Muscle of back (tissue), 11 donors: ENCODE measurements around the gene PRR12. TPM values are rescaled to one million over a fixed set of nuclear protein-coding genes. Genes with fewer than 3 reads are reported as not detected.
A peak's percentile ranks its signal among the peaks of the same experiment; 100 is the strongest.

Experiments used
- DNase-seq, 3 donors: peaks; one replicate each; pipeline versions ENCODE4 v3.0.0 to v3.0.0-alpha.2; 2013
- polyA plus RNA-seq, 10 donors: library from polyadenylated mRNA; unstranded; fragments of 120-200 nt; gene quantifications; one replicate each; pipeline ENCODE4 v1.2.1, GENCODE V29; 2013; ENCODE audit not compliant: insufficient read length in 10 of 10

PRR12 gene
- polyA plus RNA-seq, 10 donors = 12.2 to 20.5 (median 16.1) TPM

GRCh38 chr19:49662011-49662410 is 71.0 kb downstream of the PRR12 start:
- DNase-seq = no peak

GRCh38 chr19:49663224-49663623 is 72.2 kb downstream of the PRR12 start:
- no peak for DNase-seq

- peak; percentile 65 to 86 (median 70) for DNase-seq
Observed at GRCh38 chr19:49664171-49665035, 73.4 kb downstream of the PRR12 start.

GRCh38 chr19:49665036-49665350 is 74.0 kb downstream of the PRR12 start:
- DNase-seq = no peak

GRCh38 chr19:49665351-49666119 is 74.6 kb downstream of the PRR12 start, which contains the start of the genes BCL2L12 and IRF3:
Gene BCL2L12 (plus strand): TSS chr19:49665933. CDS start chr19:49666693, 760 bp downstream.
Gene IRF3 (minus strand): TSS chr19:49665857. CDS start chr19:49664838, 1,019 bp downstream.
- peak; percentile 97 to 99 (median 99) for DNase-seq

GRCh38 chr19:49666120-49666444 is 75.1 kb downstream of the PRR12 start:
- DNase-seq = no peak

- no peak for DNase-seq
Observed at GRCh38 chr19:49667473-49667872, 76.5 kb downstream of the PRR12 start.

- DNase-seq = no peak
Observed at GRCh38 chr19:49669516-49669915, 78.5 kb downstream of the PRR12 start.

- DNase-seq = peak in 2 of 3 donors; percentile 69 to 83
Observed at GRCh38 chr19:49672131-49672919, 81.3 kb downstream of the PRR12 start.

Other genes with a start within 250 kb of the PRR12 start
- gene TEAD2, start 228.8 kb upstream of the PRR12 start, polyA plus RNA-seq = 10 to 100 TPM; 42.6 to 80.6 (median 64.0) TPM
- 1 to 10 TPM; 1.3 to 2.7 (median 1.8) TPM for gene DKKL1, start 227.3 kb upstream of the PRR12 start, polyA plus RNA-seq
- gene KASH5, start 202.9 kb upstream of the PRR12 start, polyA plus RNA-seq = under 1 TPM in 4 of 10 donors, not detected in 6; 0.05 to 0.50 (median 0.19) TPM
- gene PTH2, start 167.7 kb upstream of the PRR12 start, polyA plus RNA-seq = not detected
- gene GFY, start 165.8 kb upstream of the PRR12 start, polyA plus RNA-seq = not detected
- gene SLC17A7, start 149.7 kb upstream of the PRR12 start, polyA plus RNA-seq = 1 to 10 TPM in 6 of 10 donors, under 1 TPM in 4; 0.45 to 2.0 (median 1.1) TPM
- gene PIH1D1, start 139.4 kb upstream of the PRR12 start, polyA plus RNA-seq = 10 to 100 TPM; 34.6 to 51.9 (median 37.9) TPM
- gene ALDH16A1, start 138.0 kb upstream of the PRR12 start, polyA plus RNA-seq = 10 to 100 TPM in 7 of 10 donors, 1 to 10 TPM in 3; 6.0 to 17.8 (median 10.6) TPM
- gene FLT3LG, start 117.0 kb upstream of the PRR12 start, polyA plus RNA-seq = 1 to 10 TPM; 2.2 to 8.1 (median 3.4) TPM
- 1,000 to 10,000 TPM; 3,542 to 5,037 (median 4,448) TPM for gene RPL13A, start 103.6 kb upstream of the PRR12 start, polyA plus RNA-seq
- gene RPS11, start 94.7 kb upstream of the PRR12 start, polyA plus RNA-seq = 1,000 to 10,000 TPM; 2,415 to 3,967 (median 3,509) TPM
- 100 to 1,000 TPM; 144 to 218 (median 175) TPM for gene FCGRT, start 78.5 kb upstream of the PRR12 start, polyA plus RNA-seq
- gene RCN3, start 63.2 kb upstream of the PRR12 start, polyA plus RNA-seq = 10 to 100 TPM; 37.0 to 96.6 (median 55.4) TPM
- gene NOSIP, start 10.6 kb upstream of the PRR12 start, polyA plus RNA-seq = 10 to 100 TPM; 42.8 to 73.0 (median 54.0) TPM
- gene PRRG2, start 9.9 kb upstream of the PRR12 start, polyA plus RNA-seq = under 1 TPM; 0.22 to 0.81 (median 0.57) TPM
- 10 to 100 TPM; 24.2 to 35.5 (median 30.9) TPM for gene RRAS, start 49.0 kb downstream of the PRR12 start, polyA plus RNA-seq
- 10 to 100 TPM; 19.3 to 32.8 (median 25.3) TPM for gene SCAF1, start 51.0 kb downstream of the PRR12 start, polyA plus RNA-seq
- 10 to 100 TPM; 25.2 to 44.4 (median 33.7) TPM for gene IRF3, start 74.7 kb downstream of the PRR12 start, polyA plus RNA-seq
- 10 to 100 TPM; 21.3 to 32.7 (median 25.3) TPM for gene BCL2L12, start 74.8 kb downstream of the PRR12 start, polyA plus RNA-seq
- 100 to 1,000 TPM; 169 to 194 (median 184) TPM for gene PRMT1, start 86.1 kb downstream of the PRR12 start, polyA plus RNA-seq
- gene ADM5, start 98.4 kb downstream of the PRR12 start, polyA plus RNA-seq = 1 to 10 TPM in 4 of 10 donors, under 1 TPM in 6; 0.47 to 1.4 (median 0.93) TPM
- 10 to 100 TPM in 3 of 10 donors, 1 to 10 TPM in 7; 7.0 to 21.4 (median 9.7) TPM for gene CPT1C, start 99.9 kb downstream of the PRR12 start, polyA plus RNA-seq
- gene TSKS, start 172.1 kb downstream of the PRR12 start, polyA plus RNA-seq = 1 to 10 TPM in 2 of 10 donors, under 1 TPM in 8; 0.39 to 1.2 (median 0.81) TPM
- 10 to 100 TPM; 47.9 to 61.1 (median 54.5) TPM for gene AP2A1, start 175.8 kb downstream of the PRR12 start, polyA plus RNA-seq
- gene FUZ, start 222.1 kb downstream of the PRR12 start, polyA plus RNA-seq = 10 to 100 TPM; 13.3 to 21.5 (median 16.0) TPM
- gene MED25, start 227.1 kb downstream of the PRR12 start, polyA plus RNA-seq = 10 to 100 TPM; 22.4 to 33.5 (median 29.0) TPM